ENCODE data around the gene DNAJB2. TPM values are rescaled to one million over a fixed set of nuclear protein-coding genes. Genes with fewer than 3 reads are reported as not detected.
"Not testable (repeated sequence)": the region's sequence is repeated elsewhere in the genome, so short reads cannot be mapped to it uniquely, and the experiment has no call there.

DNAJB2 gene
- polyA plus RNA-seq, 4 donors, result 68.5 to 91.1 (median 75.5) TPM

DNA sequence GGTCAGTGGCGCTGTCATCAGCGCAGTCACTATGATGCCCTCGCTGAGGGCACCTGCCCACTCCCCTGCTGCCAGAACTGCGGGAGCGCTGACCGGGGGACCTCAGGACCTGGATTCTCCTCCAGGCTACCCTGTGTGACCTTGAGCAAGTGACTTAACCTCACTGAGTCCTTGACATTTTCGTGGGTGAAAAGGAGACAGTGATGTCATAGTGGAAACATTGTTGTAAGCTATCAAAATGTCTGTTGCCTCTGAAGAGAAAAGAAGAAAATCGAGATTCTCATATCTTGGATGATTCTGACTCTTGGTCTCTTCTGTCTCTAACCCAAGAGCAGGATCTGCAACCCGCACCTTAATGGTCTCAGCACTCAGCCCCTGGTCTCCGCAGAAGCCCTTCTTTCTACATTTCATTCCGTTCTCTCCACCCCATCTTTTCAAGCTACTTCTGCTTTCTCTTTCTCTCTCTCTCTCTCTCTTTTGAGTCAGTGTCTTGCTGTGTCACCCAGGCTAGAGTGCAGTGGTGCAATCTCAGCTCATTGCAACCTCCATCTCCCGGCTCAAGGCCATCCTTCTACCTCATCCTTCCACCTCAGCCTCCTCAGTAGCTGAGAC, 24.5 kb upstream of the DNAJB2 start:
- no peak for DNase-seq (ENCODE audit: low read depth in 4 of 4, low spot score in 2 of 4)

DNA sequence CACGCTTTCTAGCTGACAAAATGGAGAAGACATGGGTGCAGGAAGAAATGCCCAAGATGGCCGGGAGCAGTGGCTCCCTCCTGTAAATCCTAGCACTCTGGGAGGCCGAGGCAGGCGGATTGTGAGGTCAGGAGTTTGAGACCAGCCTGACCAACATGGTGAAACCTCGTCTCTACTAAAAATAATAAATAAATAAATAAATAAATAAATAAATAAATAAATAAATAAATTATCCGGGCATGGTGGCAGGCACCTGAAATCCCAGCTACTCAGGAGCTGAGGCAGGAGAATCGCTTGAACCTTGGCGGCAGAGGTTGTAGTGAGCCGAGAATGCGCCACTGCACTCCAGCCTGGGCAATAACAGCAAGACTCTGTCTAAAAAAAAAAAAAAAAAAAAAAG, 20.2 kb upstream of the DNAJB2 start:
- not testable (repeated sequence) for DNase-seq (ENCODE audit: low read depth in 4 of 4, low spot score in 2 of 4)

DNA sequence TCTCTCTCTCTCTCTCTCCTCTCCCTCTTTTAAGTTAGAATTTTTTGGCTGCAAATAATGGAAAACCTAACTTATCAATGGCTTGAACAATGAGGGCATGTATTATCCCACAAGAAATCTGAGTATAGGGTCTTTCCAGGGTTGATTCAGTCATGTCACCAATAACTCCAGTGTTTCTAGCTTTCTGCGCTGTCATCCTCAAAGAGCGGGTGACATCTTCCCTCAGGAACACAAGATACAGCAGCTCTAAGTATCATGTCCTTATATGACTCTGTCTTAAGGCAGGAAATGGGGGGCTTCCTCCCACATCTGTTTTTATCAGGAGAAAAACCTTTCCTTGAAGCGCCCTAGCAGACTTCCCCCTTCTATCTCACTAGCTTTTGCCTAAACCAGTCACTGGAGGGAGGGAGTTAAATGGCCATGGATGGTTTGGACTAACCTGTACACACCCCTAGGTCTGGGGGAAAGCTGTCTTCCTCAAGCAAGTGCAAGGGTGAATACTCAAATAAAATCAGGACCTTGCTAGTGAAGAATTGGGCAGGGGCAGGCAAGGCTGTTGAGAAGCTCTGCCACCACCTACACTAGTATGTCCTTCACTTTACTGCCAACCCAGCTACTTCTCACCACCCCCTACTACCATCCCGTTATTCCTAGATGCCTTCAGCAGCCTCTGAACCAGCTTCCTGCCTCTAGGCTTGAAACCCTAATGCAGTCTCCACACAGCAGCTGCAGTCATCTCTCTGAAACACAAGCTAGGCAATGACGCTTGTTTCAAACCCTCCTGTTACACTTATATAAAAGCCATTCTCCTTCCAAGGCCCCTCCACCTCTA, 17.9 kb upstream of the DNAJB2 start:
- no peak for DNase-seq (ENCODE audit: low read depth in 4 of 4, low spot score in 2 of 4)

DNA sequence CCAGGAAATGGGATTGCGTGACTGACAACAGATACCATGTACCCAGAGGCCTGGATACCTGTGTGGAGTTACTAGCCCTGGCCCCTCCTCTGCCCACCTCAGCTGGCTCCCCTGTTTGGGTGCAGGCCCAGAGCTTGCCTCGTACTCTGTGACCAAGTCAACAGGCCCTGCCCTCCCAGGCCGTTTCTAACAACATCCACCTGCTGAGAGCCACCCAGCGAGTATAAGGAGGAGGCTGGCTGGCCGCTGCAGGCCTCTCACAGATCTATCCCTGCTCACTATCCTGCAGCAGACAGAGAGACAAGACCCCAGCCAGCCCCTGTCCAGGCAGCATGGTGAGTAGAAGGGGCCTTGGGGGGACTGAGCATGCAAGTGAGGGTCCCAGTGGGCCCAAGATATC, 12.9 kb upstream of the DNAJB2 start:
- no peak for DNase-seq (ENCODE audit: low read depth in 4 of 4, low spot score in 2 of 4)

DNA sequence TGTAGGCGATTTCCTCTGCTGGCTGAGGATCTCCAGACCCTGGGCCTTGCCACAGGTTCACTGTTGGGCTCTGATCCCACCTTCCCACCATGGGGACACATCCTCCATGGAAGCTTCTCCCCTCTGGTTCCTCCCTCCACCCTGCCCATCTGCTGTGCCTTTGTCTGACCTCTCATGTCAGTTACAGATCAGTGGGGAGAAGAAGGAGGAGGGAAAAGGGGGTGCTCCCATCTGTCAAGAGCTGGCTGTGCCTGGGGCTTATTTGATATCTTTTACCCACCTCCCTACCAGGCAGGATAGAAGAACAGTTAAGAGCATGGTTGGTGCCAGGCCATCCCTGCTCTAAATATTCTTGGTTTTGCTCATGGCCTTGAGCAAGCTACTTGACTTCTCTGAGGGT, 12.3 kb upstream of the DNAJB2 start:
- no peak for DNase-seq (ENCODE audit: low read depth in 4 of 4, low spot score in 2 of 4)

DNA sequence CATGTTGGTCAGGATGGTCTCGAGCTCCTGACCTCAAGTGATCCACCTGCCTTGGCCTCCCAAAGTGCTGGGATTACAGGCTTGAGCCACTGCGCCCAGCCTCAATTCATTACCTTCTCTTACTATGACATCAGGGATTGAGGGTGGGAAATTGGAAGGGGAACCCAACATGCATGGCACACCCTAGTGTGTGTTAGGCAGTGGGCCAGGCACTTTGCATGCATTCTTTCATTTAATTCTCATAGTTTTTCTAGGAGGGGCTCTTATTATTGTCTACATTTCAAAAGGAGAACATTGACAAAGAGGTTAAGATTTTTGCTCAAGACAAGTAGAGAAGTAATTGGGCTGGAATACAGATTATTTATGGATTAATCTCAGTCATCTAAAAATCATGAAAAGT, 10.9 kb upstream of the DNAJB2 start:
- no peak for DNase-seq (ENCODE audit: low read depth in 4 of 4, low spot score in 2 of 4)

DNA sequence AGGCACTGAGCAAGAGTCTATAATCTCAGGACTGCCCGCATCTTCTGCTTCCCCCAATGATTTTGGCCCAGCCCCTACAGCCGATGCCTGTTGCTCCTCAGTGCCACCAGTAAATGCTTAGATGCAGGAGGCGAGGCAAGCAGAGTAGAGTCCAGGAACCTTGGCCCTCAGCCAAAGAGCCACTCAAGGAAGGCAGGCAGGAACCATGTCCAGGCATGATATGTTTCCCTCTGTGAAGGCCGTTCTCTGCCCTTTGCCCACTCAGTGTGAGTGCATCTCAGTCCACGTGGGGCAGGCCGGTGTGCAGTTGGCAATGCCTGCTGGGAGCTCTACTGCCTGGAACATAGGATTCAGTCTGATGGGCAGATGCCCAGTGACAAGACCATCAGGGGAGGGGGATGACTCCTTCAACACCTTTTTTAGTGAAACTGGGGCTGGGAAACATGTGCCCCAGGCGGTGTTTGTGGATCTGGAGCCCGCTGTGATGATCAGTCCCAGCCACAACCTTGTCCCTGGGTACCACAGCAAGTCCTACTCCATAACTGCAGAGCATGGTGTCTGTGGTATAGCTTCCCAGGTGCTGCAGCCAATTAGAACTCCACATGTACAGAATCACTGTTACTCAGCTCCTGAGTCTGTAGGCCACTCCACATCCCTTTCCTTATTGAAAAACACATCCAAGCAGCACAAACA, 9.7 kb upstream of the DNAJB2 start:
- DNase-seq (ENCODE audit: low read depth in 4 of 4, low spot score in 2 of 4), result no peak

DNA sequence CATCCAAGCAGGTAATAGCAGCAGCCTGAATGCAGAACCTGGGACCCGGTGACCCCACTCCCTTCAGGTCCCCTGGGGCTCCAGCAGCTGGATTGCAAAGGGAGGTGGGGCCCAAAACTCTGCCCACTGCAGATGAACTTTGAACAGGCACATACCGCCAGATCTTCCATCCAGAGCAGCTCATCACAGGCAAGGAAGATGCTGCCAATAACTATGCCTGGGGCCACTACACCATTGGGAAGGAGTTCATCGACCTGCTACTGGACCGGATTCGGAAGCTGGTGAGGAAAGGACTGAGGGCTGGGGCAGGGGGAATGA, 9.2 kb upstream of the DNAJB2 start:
- no peak for DNase-seq (ENCODE audit: low read depth in 4 of 4, low spot score in 2 of 4)

DNA sequence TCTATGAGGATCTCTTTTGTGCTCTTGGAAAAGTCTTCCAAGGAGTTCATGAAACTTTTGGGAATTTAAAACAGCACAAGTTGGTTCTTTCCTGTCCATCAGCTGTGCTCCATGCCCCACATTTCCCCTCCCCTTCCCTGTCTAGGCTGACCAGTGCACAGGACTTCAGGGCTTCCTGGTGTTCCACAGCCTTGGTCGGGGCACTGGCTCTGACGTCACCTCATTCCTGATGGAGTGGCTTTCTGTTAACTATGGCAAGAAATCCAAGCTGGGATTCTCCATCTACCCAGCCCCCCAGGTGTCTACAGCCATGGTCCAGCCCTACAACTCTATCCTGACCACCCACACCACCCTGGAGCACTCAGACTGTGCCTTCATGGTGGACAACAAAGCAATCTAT, 8.1 kb upstream of the DNAJB2 start:
- DNase-seq (ENCODE audit: low read depth in 4 of 4, low spot score in 2 of 4), result no peak

DNA sequence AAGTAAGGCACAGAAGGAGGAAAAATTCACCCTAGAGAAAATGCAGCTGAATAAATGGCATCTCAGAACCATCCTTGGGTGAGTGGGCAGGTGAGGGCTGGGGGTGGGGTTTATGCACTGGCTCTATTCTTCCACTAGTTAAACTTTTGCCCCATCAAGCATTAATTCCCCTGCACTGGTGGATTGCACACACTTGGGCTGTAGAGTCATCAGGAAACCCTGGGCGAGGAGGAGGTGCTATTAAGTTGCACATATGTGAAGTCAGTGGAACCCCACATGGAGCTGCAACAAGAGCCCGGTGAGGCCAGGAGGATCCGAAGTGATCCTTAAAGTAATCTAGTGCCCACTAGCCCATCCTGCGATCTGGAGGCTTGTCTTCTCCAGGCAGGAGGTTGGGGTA, 6.8 kb upstream of the DNAJB2 start:
- no peak for DNase-seq (ENCODE audit: low read depth in 4 of 4, low spot score in 2 of 4)

DNA sequence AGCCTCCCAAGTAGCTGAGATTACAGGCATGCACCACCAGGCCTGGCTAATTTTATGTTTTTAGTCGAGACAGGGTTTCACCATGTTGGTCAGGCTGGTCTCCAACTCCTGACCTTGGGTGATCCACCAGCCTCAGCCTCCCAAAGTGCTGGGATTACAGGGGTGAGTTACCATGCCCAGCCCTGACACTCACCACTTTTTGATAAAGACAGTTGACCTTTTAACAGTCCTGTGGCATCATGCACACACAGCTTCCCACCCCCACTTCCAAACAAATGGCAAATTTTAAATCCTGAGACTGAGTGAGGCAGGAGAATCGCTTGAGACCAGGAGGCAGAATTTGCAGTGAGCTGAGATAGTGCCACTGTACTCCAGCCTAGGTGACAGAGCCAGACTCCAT, 6.2 kb upstream of the DNAJB2 start:
- no peak for DNase-seq (ENCODE audit: low read depth in 4 of 4, low spot score in 2 of 4)

DNA sequence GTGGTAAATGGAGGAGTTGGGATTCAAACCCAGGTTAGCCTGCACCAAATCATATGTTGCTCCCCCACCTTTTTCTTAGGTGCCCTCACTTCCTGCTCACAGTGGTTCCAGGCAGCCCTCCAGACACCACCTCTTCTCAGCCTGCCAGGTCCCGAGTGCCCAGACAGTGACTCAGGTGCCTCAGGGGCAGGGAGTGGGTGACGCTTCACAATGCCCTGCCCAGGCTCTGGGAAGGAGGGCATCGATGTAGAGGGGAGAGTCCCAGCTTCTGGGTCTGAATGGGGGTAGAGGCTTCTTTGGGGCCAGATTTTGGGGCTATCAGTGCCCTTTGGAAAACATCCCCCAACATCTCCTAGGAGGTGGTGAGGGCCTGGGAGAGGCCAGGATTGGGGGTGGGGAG, 5.2 kb upstream of the DNAJB2 start:
- no peak for DNase-seq (ENCODE audit: low read depth in 4 of 4, low spot score in 2 of 4)

DNA sequence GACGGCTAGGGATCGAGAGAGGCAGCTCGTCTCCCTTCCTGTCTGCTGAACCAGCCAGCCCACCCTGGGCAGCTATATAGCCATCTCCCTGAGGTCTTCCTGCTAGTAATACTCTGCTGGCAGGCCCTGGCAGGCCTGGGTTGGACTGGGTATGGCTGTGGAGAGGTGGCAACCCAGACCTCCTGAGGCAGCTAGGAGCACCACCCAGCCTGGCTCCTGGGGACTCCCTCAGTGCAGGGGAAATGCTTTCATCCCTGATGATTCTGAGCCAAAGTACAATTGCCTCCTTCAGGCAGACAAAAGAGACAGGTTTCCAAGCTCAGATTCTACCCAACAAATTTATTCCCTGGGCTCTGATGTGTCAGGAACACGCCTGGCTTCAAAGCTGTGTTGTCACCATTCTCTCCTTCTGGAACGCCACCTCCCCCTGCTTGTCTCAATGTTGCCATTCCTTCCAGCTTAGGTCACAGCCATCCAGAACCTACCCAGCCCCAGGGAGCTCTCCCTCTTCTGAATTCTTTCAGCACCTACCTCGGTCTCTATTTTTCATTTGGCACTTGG, 4.7 kb upstream of the DNAJB2 start:
- DNase-seq (ENCODE audit: low read depth in 4 of 4, low spot score in 2 of 4), result no peak

DNA sequence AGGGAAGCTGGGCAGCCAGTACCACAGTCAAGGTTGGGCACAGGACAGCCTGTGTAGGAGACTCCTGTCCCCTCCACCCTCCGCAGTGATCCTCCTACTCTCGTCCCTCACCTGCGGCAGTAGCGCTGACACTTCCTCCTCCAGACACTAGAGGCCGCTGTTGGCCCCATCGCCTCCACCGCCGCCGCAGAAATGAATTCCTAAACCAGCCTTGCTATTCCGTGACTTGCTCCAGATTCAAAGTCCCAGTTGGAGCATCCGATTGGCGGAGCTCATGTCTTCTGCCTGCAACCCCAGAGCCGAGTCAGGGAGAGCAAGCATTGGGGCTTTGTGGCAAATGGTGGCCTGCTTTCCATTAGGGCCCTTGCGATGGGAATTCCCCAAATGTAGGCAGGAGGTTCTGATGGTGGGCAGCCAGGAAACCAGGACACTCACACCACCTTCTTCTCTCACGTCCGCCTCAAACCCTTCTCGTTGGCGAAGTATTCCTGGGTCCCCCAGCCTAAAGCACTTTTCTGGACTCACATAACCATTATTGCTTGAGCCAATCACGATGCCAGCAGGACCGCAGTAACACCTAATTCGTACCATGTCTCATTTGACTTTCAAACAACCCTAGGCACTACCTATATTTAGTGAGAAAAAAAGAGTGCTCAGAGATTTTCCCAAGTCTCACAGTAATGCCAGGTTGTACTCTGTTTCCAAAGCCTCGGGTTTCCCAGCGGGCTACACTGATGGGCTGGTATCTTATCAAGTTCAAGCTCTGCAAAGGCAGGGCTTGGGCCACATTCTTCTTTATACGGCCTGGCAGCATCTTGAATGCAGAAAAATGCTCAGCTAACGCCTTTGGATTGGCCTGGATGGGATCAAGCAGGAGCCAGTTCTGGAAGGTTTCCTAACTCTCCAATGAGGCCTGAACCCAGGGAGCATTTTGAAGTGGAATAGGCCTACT, 1.2 kb upstream of the DNAJB2 start:
- peak in 1 of 4 donors; percentile 73 for DNase-seq (ENCODE audit: low read depth in 4 of 4, low spot score in 2 of 4)

DNA sequence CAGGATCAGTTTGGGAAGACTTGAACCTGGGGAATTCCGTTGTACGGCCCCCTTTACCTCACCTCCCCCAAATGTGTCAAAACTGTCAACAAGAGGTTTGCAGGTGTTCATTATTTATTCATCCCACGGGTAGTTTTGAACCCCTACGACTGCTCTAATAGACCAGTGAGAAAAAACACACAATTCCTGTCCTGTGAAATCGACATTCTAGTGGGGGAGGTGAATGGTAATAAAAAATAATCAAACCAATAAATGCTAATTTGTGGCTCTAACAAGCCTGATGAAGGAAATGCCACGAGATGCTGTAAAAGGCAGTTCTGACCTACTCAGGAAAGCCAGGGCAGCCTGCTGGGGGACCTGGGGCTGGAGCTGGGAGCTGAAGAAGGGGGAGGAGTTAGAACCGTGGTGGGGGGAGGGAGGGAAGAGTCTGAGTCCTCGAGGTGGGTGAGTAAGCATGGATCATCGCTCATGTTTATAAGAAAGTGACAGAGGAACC, 463 bp upstream of the DNAJB2 start:
- DNase-seq (ENCODE audit: low read depth in 4 of 4, low spot score in 2 of 4), result peak in 1 of 4 donors; percentile 36

DNA sequence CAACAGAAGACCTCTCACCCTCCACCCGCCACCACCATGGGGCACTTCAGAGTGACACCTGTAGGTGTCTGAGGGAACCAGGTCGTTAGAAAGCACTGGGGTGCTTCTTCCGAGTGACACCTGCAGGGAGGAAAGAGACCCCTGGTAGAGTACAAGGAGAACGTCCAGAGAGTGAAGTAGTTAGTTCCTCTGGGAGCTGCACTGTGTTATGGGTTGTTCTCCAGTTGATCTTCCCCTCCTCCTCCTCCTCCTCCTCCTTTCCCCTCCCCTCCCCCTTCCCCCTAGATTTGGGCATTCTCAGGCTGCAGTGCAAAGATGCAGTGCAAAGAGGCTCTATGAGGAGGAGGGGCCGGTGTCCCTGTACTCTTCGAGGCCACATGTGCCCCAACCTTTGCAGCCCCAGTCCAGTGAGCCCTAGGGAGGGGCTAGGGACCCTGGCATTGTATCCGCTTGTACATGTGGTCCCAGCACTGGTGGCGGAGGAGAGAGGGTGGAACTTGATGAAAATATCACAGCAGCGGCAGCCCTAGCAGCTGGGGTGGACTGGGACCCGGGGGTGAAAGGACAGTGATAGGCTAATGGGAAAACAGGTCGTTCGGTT, 850 bp downstream of the DNAJB2 start:
- no peak for DNase-seq (ENCODE audit: low read depth in 4 of 4, low spot score in 2 of 4)

DNA sequence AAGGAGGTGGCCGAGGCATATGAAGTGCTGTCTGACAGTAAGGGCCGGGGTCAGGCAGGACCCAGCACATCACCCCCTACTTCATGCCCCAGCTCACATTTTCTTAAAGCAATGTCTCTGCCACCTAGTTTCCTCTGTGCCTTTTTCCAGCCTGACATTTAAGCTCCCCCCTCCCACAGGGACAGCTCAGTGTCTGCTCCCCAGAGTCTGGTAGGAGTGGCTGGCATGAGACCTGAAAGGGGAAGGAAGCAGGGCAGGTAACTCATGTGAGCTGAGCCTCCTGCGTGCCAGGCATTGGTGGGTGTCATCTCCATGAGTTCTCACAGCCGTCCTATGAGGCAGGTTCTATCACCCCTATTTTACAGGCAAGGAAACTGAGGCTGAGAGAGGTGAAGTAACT, 1.5 kb downstream of the DNAJB2 start:
- DNase-seq (ENCODE audit: low read depth in 4 of 4, low spot score in 2 of 4), result no peak

DNA sequence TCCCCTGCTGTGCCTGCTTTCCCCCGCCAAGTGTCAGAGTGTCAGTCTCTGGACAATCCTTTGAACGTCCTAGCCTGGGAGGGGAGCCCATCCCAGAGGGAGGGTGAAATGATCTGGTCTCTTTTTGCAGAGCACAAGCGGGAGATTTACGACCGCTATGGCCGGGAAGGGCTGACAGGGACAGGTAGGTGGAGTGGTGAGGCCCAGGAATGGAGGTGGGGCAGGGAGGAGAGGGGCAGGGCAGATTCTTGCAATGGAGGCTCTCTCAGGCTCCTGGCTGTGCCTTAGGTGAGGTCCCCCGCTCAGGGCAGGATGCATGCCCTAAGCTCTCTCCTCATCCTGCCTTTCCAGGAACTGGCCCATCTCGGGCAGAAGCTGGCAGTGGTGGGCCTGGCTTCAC, 2.4 kb downstream of the DNAJB2 start:
- no peak for DNase-seq (ENCODE audit: low read depth in 4 of 4, low spot score in 2 of 4)

DNA sequence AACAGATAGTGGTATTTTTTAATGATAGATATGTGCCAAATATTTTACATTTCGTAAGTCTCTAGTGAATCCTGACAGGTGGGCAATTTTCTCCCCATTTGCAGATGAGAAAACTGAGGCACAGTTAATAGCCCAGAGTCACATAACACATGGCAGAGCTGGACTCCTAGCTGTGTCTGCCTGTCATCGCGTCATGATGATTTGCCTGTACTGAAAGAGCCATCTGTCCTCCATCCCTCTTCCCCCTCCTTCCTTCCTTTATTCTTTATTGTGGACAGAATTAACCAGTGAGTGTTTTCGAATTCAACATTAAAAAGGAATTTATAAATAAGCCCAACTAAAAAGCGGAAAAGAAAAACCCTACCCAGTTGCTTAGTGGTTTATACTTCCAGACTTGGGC, 3.2 kb downstream of the DNAJB2 start:
- no peak for DNase-seq (ENCODE audit: low read depth in 4 of 4, low spot score in 2 of 4)
